Activated T-helper 9 cell treated with anti-CD3 and anti-CD28 coated beads, Interleukin-2, amount 50 U/mL, for 16 hours (primary cell): ENCODE measurements around the gene TEF.

Source experiments
- DNase-seq: peaks from one replicate; pipeline ENCODE4 v3.0.0-alpha.2; 2020; ENCODE audit warnings: low read depth

The TEF gene, protein sequence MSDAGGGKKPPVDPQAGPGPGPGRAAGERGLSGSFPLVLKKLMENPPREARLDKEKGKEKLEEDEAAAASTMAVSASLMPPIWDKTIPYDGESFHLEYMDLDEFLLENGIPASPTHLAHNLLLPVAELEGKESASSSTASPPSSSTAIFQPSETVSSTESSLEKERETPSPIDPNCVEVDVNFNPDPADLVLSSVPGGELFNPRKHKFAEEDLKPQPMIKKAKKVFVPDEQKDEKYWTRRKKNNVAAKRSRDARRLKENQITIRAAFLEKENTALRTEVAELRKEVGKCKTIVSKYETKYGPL

DNA sequence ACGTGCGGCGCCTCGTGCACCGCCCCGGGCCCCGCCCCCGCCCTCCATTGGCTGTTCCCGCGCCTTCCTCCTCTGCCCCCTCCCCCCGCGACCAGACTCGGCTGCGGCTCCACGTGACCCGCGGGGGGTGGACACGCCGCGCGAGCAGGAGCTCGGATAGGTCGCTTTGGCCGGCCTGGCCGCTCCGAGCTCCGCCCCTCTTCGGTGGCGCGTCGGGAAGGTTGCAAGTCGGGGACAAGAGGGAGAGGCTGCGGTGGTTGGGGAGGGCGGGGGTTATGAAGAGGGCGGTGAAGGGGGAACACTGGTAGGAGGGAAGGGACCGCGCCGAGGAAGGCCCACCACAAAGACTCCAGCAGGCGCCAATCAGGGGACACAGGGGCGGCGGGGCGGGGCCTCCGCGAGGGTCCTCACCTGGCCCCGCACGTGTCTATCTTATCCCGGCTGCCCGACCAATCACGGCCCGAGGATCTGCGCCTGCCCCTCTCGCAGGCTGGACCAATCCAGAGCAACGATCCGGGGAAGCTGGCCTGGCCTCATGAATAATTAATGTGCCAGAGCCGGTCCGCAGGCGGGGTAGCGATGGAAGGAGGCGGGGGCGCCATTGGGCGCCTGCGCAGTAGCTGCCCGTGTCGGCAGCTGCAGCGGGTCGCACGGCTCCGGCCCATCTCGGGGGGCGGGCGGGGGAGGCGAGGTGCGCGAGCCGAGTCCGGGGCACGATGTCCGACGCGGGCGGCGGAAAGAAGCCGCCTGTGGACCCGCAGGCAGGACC lies at the start of gene TEF:
Gene TEF (plus strand): TSS at position 614 of the 769 bp plus-strand sequence. CDS start 103 bp downstream, at position 717.
- peak; percentile 97 for DNase-seq

DNA sequence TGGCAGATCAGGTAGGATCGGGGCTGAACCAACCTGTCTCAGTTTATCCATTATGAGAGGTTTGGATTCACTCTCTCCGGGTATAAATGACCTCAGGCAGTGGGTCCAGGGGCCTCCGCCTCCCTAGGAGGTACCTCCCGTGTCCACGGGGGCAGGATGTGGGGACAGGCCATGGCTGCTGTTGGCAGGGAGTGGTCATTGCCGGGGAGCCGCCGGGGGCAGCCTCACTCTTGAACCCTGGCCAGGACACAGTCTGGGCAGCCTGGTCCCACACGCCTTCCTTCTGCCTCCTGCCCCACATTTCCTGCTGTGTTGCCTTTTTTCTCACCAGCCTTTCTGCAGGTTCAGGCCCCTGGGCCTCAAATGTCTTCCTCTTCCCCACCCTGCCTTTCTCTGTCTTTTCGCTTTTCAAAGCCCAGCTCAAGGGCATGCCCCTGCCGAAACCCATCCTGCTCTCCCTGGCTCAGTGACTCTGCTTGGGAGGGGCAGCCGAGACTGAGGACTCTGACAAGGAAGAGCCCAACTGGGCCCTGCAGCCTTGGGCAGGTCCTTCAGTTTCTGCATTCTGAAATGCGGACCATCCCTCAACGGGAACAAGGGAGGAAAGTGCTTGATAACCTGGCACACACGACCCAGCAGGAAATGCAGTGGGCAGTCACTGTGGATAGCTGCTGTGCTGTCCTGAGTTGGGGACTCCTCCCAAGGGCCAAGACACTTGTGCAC lies 49.4 kb upstream of the TEF start:
- no peak for DNase-seq

DNA sequence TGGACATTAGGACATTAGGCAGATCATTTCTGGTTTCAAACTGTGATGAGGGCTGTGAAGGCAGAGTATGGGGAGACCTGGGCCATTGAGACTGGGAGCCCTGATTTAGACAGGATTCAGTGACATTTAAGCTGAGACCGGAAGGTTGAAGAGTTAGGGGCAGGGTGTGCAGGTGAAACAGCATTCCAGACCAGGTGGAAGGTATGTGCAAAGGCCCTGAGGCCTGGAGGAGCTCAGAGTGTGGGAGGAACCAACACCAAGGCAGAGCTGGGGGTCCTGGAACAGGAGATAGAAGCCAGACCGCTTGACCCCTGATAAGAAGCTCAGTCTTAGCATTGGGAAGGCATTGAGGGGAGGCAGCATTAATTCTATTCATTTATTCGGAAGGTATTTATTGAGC lies 47.9 kb upstream of the TEF start:
- no peak for DNase-seq

- DNase-seq, result no peak
Observed at GRCh38 chr22:41334215-41334614, 47.5 kb upstream of the TEF start.

- no peak for DNase-seq
Observed at GRCh38 chr22:41334951-41335635, 46.6 kb upstream of the TEF start.

DNA sequence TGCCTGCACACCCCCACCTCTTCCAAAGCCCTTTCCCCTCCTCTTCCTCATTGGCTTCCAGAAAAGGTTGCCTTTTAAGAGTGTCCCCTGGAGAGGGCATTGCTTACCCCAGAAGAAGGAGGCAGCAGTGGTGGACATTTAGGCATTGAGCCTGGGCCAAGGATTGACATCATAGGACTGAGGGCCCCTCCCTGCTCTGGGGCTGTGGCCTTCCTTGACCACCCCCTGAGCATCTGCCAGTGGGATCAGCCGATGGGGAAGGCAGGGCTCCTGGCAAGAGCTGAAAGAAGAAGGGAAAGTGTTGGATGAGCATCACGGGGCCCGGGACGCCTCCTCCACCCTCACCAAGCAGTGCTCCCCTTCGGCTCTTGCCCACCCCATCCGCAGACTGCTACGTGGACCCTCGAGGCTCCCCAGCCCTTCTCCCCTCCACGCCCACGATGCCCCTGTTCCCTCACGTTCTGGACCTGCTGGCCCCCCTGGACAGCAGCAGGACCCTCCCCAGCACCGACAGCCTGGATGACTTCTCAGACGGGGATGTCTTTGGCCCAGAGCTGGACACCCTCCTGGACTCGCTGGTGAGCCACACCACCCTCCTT lies 43.0 kb upstream of the TEF start:
- DNase-seq, result no peak

DNA sequence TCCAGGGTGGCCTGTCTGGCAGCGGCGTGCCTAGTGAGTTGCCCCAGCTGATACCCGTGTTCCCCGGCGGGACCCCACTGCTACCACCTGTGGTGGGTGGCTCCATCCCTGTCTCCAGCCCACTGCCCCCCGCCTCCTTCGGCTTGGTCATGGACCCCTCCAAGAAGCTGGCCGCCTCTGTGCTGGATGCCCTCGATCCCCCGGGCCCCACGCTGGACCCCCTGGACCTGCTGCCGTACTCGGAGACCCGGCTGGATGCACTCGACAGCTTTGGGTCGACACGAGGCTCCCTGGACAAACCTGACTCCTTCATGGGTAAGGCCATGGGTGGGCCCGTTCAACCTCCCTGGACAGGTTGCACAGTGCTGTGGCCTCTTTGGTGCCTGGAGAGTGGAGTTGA lies 41.9 kb upstream of the TEF start:
- DNase-seq, result no peak

GRCh38 chr22:41340357-41340756 lies 41.4 kb upstream of the TEF start:
- no peak for DNase-seq

DNA sequence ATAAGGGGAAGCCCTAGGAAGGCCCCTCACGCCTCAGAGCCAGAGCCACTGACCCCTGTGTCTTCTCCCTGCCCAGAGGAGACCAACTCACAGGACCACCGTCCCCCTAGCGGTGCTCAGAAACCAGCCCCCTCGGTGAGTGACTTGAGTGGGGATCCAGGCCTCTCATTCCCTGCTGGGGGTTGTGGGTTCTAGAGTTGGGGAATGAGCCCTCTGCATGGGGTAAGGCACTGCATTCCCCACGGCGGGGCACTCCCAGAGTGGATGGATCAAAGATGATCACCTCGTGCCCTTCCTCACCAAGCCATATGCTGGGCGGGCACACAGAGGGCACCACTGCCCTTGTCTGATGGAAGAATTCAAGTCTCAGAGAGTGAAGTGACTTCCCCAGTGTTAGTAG lies 40.7 kb upstream of the TEF start:
- no peak for DNase-seq

DNA sequence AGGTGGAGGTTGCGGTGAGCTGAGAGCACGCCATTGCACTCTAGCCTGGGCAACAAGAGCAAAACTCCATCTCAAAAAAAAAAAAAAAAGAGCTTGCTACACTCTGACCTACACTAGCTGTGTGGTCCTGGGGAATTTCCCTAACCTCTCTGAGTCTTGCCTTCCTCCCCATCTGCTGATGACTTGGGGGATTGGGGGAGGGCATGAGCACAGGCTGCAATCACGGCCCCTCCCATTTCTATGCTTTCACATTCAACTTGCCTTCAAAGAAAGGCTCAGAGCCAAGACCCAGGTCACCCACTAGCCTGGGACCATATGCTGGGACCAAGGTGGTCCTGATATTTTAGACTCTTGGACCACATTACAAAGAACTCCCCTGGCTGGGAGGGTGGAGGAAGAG lies 39.8 kb upstream of the TEF start:
- no peak for DNase-seq

GRCh38 chr22:41343300-41343699 lies 38.4 kb upstream of the TEF start:
- DNase-seq, result no peak

DNA sequence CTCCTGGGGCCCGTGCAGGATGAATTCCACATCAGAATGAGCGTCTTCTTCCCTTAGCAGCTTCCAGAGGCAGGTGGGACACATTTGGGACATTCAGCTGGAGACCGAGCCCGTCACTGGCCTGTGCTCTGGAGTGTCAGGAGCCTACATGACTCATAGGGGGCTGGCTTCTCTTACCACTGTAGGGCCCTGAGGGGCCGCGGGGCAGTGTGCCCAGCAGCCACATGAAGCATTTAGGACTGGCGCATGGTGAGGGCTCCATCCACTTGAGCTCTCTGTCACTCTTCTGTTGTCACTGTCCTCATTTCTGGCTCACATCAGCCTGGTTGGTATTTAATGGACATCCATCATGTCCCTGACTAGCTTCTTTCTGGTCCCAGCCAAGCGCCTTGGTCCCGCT lies 38.0 kb upstream of the TEF start:
- no peak for DNase-seq

DNA sequence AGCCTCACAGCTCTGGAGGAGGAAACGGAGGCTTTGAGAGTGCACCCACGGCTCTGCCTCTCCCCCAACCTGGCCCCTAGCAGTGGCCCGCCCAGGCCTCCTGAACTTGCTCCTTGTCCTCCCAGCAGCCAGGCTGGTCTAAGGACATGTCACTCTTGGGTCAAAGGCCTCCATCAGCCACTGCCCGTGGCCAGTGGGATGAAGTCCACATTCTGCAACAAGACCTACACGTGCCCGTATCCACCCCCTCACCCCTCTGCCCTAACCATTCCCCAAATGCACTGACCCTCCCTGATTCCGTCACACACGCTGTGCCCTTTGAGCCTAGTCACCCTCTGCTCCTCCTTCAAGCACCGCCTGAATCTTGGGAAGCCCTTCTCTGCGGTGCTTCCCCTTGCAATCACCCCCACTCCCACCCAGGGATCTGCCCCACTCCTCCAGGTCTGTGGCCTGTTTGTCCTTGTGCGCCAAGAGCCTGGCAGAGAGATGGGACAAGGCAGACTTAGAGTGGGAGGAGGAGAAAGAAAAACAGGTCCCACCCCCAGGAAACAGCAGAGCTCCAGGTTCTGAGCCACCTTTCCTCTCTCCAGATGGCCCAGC lies 37.5 kb upstream of the TEF start:
- DNase-seq, result no peak

- DNase-seq, result no peak
Observed at GRCh38 chr22:41345807-41346335, 35.9 kb upstream of the TEF start.

DNA sequence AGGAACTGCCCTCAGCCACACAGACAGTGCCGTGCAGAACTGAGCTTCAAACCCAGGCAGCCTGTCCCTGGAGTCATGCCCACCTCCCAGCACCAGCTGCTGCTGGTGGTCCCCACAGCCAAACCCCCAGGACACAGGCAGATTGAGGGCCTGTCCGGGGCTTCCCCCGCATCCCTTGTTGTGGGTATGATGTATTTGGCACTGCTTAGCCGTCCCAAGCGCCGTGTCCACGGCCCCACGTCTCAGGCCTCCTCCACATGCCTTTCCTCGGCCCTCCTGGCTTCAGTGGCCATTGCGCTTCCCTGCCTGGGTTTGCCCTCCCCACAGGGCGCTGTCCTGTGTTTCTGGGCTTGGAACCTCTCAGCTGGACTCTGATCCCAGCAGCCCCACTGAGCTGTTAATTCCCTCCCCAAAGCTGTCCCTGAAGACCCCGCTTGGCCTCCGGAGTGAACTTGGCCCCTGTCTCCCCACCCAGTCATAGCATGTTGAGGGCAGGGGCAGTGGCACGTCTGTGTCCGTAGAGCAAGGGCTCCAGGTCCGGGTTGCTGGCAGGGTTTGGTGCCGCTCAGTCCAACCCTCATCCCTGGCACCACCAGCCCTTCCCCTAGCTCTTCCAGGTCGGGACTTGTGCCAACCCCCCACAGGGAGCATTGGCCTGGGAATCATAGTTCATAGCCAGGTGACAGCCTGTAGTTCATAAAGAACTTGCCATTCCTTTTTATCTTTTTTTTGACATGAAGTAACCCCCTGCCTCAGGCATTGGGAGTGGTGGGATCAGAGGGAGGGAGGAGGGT lies 34.5 kb upstream of the TEF start:
- DNase-seq, result no peak

GRCh38 chr22:41348964-41349484 lies 32.7 kb upstream of the TEF start:
- no peak for DNase-seq

DNA sequence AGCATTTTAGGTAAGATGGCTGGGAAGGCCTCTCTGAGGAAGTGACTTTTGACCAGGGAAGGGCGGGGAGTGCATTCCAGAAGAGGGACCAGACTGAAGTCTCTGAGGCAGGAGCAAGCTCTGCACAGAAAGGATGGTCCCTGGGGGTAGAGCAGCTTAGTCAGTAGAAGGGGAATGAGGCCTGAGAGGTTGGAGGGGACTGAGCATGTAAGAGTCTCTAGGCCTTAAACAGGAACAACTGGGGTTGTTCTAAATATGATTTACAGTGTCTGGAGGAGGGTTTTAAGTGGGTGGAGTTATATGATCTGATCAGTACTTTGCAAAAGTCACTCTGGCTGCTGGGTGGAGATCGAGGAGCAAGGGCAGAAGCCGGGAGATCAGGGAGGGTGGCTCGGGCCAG lies 31.7 kb upstream of the TEF start:
- DNase-seq, result no peak

DNA sequence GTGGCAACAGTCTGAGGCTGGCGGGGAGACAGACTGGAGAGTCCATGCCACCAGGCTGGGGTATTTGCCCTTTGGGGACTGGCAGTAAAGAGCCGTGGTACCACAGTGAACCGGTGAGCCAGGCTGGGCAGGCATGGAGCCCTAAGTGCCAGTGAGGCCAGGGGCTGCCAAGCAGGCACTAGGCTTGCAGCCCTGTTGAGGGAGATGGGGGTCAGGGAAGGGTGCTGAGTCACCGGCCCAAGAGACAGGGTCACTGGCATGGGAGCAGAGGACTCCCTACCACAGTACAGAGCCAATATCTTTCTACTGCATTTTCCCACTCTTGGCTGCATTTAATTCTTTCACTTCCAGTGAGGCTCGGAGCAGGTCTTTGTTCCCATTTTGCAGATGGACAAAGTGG lies 30.7 kb upstream of the TEF start:
- DNase-seq, result no peak

- no peak for DNase-seq
Observed at GRCh38 chr22:41352058-41352457, 29.7 kb upstream of the TEF start.

- DNase-seq, result no peak
Observed at GRCh38 chr22:41353862-41354575, 27.7 kb upstream of the TEF start.
